HL-60 (cell line): Measurements from ENCODE around the gene TP53INP2.
"Not testable (repeated sequence)": the region's sequence is repeated elsewhere in the genome, so short reads cannot be mapped to it uniquely, and the experiment has no call there.

ENCODE experiments used
- DNase-seq, 2 experiments: peaks; one replicate each; pipeline ENCODE4 v3.0.0-alpha.2; 2010 to 2020; ENCODE audit warnings: low read depth in 1 of 2, low spot score in 1 of 2
- H3K27ac ChIP-seq: fragments of 250-450 bp; sonication (Bioruptor Pico); replicated peaks from 2 replicates; pipeline ENCODE4 v1.5.1; 2020; ENCODE audit warnings: mild to moderate bottlenecking, moderate library complexity
- H3K27me3 ChIP-seq: fragments of 250-450 bp; sonication (Bioruptor Pico); 2 replicates; pipeline ENCODE4 v1.5.1; 2021; ENCODE audit warnings: mild to moderate bottlenecking, moderate library complexity; ENCODE audit not compliant: insufficient read depth, poor library complexity, severe bottlenecking
- H3K4me3 ChIP-seq: replicated peaks from 2 replicates; pipeline ENCODE4 v1.5.1; 2011; ENCODE audit warnings: mild to moderate bottlenecking, control low read depth, low read length; ENCODE audit not compliant: insufficient read depth
- GABPA ChIP-seq: IDR thresholded peaks from 2 replicates; pipeline ENCODE4 v1.6.1; 2012; ENCODE audit warnings: low read depth
- POLR2AphosphoS5 ChIP-seq: IDR thresholded peaks from 2 replicates; pipeline ENCODE4 v1.6.1; 2012; ENCODE audit warnings: low read depth
- SPI1 ChIP-seq: IDR thresholded peaks from 2 replicates; pipeline ENCODE4 v1.6.1; 2012; ENCODE audit warnings: low read depth, mild to moderate bottlenecking, borderline replicate concordance
- TF ChIP-seq, protein P1 (sequence below): IDR thresholded peaks from one replicate; pipeline ENCODE4 v1.5.1; 2011; ENCODE audit warnings: low read length, control low read depth, inconsistent platforms; ENCODE audit not compliant: insufficient read depth
- TF ChIP-seq, protein P2 (sequence below): IDR thresholded peaks from 2 replicates; pipeline ENCODE4 v1.6.1; 2012; ENCODE audit warnings: low read depth; ENCODE audit not compliant: insufficient replicate concordance

Gene TP53INP2

DNA sequence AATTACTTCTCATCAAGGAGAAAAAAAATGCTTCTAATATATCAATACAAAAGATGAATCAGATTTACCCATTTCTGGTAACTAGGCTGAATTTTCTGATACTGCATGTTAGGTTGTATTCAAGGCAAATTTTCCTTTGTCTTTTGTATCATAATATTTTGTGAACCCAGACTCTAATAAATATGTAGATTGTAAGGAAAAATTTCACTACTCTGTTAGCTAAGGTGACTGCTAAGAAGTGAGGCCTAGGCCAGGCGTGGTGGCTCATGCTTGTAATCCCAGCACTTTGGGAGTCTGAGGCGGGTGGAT lies 12.7 kb downstream of the TP53INP2 start:
- Histone ChIP-seq H3K27ac (no peak overlapping the region), H3K4me3 (no peak overlapping the region), H3K27me3 (no peaks in the 10 kb centered on the region)
- TF ChIP-seq GABPA: no peak
- TF ChIP-seq POLR2AphosphoS5: no peak
- TF ChIP-seq SPI1: no peak
- TF ChIP-seq, protein P1, sequence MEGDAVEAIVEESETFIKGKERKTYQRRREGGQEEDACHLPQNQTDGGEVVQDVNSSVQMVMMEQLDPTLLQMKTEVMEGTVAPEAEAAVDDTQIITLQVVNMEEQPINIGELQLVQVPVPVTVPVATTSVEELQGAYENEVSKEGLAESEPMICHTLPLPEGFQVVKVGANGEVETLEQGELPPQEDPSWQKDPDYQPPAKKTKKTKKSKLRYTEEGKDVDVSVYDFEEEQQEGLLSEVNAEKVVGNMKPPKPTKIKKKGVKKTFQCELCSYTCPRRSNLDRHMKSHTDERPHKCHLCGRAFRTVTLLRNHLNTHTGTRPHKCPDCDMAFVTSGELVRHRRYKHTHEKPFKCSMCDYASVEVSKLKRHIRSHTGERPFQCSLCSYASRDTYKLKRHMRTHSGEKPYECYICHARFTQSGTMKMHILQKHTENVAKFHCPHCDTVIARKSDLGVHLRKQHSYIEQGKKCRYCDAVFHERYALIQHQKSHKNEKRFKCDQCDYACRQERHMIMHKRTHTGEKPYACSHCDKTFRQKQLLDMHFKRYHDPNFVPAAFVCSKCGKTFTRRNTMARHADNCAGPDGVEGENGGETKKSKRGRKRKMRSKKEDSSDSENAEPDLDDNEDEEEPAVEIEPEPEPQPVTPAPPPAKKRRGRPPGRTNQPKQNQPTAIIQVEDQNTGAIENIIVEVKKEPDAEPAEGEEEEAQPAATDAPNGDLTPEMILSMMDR: no peak
- TF ChIP-seq, protein P2, sequence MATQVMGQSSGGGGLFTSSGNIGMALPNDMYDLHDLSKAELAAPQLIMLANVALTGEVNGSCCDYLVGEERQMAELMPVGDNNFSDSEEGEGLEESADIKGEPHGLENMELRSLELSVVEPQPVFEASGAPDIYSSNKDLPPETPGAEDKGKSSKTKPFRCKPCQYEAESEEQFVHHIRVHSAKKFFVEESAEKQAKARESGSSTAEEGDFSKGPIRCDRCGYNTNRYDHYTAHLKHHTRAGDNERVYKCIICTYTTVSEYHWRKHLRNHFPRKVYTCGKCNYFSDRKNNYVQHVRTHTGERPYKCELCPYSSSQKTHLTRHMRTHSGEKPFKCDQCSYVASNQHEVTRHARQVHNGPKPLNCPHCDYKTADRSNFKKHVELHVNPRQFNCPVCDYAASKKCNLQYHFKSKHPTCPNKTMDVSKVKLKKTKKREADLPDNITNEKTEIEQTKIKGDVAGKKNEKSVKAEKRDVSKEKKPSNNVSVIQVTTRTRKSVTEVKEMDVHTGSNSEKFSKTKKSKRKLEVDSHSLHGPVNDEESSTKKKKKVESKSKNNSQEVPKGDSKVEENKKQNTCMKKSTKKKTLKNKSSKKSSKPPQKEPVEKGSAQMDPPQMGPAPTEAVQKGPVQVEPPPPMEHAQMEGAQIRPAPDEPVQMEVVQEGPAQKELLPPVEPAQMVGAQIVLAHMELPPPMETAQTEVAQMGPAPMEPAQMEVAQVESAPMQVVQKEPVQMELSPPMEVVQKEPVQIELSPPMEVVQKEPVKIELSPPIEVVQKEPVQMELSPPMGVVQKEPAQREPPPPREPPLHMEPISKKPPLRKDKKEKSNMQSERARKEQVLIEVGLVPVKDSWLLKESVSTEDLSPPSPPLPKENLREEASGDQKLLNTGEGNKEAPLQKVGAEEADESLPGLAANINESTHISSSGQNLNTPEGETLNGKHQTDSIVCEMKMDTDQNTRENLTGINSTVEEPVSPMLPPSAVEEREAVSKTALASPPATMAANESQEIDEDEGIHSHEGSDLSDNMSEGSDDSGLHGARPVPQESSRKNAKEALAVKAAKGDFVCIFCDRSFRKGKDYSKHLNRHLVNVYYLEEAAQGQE: no peak
- no peak for DNase-seq

DNA sequence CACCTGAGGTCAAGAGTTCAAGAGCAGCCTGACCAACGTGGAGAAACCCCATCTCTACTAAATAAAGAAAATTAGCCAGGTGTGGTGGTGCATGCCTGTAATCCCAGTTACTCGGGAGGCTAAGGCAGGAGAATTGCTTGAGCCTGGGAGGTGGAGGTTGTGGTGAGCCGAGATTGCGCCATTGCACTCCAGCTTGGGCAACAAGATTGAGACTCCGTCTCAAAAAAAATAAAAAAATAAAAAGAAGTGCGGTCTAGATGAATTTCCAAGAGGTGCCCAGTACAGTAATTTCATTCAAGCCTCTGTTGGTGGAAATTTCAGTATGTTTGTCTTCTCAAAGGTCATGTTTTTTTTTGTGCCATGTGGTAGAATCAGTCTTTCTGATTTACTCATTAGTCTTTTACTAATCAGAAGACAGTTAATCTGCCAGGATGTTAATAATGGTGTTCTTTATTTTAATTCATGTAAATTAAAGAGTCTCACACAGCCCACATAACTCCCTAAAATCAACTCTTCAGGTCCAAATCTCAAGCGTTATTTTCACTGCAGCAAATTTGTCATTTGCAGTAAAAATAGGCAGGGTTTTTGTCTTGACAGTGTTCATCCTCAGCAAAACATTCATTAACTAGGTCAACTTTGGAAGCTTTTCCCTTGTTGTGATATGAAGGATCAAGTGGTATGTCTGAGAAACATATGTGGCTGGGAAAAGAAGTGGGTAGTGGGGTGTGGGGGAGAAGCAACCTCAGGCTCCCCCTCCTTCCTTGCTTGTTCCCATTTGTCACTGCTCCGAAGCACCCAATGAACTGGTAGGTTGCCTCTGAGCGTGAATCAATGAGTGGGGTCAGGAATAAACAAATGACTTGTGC lies 13.3 kb downstream of the TP53INP2 start:
- Histone ChIP-seq H3K27ac (no peak overlapping the region), H3K27me3 (no peaks in the 10 kb centered on the region), H3K4me3 (no peak overlapping the region)
- no peak for TF ChIP-seq POLR2AphosphoS5
- TF ChIP-seq, protein P1: no peak
- TF ChIP-seq, protein P2: no peak
- TF ChIP-seq SPI1: no peak
- no peak for TF ChIP-seq GABPA
- DNase-seq: no peak

DNA sequence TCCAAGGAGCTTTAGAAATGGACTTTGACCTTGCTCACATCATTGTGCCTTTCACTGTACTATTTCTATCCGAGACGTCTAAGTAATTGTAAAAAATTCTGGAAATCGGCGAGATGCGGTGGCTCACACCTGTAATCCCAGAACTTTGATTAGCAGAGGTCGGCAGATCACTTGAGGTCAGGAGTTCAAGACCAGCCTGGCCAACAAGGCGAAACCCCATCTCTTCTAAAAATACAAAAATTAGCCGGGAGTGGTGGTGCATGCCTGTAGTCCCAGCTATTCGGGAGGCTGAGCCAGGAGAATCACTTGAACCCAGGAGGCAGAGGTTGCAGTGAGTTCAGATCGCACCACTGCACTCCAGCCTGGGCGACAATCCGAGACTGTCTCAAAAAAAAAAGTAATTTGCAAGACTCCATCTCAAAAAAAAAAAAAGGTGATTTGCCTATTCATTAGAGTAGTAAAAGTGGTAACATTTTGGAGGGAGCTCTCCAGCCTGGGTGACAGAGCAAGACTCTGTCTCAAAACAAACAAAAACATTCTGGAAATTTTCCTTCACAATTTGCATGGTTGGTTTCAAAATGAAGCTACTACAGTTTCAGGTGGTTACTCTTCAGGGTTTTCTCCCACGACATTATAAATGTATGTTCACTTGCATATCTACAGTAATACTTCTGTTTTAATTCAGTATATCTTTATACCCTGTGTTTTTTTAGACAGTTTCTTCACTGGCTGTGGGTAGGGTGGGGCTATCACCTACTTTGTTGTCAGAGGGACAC lies 15.3 kb downstream of the TP53INP2 start:
- not testable (repeated sequence) for H3K27ac ChIP-seq, DNase-seq, H3K4me3 ChIP-seq, H3K27me3 ChIP-seq

DNA sequence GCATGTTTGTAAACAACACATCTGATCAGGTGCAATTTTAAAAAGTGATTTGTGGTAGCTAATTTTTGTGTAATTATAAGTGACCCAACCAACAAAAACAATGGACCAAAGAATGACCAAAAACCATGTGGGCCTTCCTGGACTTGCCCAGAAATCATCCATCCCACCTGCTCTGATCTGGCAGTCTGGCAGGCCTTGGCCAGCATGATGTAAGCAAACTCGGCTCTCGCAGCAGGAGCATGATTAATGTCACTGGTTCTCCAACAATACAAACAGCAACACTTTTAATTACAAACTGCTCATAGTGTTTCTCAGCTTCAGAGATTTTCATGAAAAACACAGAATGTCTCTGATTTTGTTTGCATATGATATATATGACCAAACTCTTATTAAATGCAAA lies 16.1 kb downstream of the TP53INP2 start:
- Histone ChIP-seq H3K27ac (no peak overlapping the region), H3K27me3 (no peaks in the 10 kb centered on the region), H3K4me3 (no peak overlapping the region)
- no peak for DNase-seq
- TF ChIP-seq, protein P1: no peak
- TF ChIP-seq, protein P2: no peak
- no peak for TF ChIP-seq GABPA
- no peak for TF ChIP-seq POLR2AphosphoS5
- TF ChIP-seq SPI1: no peak

DNA sequence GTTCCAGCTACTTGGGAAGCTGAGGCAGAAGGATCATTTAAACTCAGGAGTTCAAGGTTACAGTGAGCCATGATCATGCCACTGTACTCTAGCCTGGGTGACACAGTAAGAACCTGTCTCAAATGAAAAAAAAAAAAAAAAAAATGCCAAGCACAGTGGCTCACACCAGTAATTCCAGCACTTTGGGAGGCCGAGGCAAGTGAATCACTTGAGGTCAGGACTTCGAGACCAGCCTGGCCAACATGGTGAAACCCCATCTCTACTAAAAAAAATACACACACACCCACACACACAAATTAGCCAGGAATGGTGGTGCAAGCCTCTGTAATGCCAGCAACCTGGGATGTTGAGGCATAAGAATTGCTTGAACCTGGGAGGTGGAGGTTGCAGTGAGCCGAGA lies 18.4 kb downstream of the TP53INP2 start:
- H3K27ac ChIP-seq, DNase-seq, H3K4me3 ChIP-seq, H3K27me3 ChIP-seq: not testable (repeated sequence)
